Measurements from ENCODE around the gene HIF3A. TPM values are rescaled to one million over a fixed set of nuclear protein-coding genes. Genes with fewer than 3 reads are reported as not detected.
A peak's percentile ranks its signal among the peaks of the same experiment; 100 is the strongest.
"Not testable (repeated sequence)": the region's sequence is repeated elsewhere in the genome, so short reads cannot be mapped to it uniquely, and the experiment has no call there.

HIF3A gene
- total and polyA plus RNA-seq, 8 donors: 17.6 to 235 (median 102) TPM

DNA sequence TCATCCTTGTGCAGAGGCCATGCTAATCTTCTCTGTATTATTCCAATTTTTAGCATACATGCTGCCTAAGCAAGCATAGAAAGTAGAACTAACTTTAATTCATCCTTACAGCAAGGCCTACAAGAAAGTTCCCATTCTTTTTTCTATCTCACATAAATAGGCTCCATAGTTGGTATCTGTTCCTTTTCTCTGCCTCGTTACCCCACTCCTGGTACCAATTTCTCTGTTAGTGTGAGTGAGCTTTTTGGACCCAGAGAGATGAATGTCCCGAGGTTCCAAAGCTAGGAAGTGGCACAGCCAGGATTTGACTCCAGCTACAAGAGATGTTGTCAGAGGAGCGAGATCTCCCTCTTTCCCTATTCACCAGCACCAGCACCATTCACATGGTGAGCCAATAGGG lies 9.7 kb downstream of the HIF3A start:
- TF ChIP-seq POLR2AphosphoS5 (IDR thresholded peaks at IDR 0.05): no peak
- no peak for TF ChIP-seq POLR2A (IDR thresholded peaks at IDR 0.05)
- TF ChIP-seq, protein P1, sequence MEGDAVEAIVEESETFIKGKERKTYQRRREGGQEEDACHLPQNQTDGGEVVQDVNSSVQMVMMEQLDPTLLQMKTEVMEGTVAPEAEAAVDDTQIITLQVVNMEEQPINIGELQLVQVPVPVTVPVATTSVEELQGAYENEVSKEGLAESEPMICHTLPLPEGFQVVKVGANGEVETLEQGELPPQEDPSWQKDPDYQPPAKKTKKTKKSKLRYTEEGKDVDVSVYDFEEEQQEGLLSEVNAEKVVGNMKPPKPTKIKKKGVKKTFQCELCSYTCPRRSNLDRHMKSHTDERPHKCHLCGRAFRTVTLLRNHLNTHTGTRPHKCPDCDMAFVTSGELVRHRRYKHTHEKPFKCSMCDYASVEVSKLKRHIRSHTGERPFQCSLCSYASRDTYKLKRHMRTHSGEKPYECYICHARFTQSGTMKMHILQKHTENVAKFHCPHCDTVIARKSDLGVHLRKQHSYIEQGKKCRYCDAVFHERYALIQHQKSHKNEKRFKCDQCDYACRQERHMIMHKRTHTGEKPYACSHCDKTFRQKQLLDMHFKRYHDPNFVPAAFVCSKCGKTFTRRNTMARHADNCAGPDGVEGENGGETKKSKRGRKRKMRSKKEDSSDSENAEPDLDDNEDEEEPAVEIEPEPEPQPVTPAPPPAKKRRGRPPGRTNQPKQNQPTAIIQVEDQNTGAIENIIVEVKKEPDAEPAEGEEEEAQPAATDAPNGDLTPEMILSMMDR (IDR thresholded peaks at IDR 0.05): no peak
- TF ChIP-seq EP300 (IDR thresholded peaks at IDR 0.05): no peak
- H3K4me1 ChIP-seq: peaks cover 24 to 58% (median 31%) of the 10 kb centered on the region in 4 donors
- peak overlapping the region in 1 of 5 donors; percentile 95 for H3K27ac ChIP-seq
- DNase-seq: no peak
- no peak overlapping the region for H3K4me3 ChIP-seq
- H3K36me3 ChIP-seq: peaks cover 50 to 83% (median 79%) of the 10 kb centered on the region in 4 donors
- H3K9me3 ChIP-seq: peaks cover 0 to 6% (median 0%) of the 10 kb centered on the region in 4 donors
- WGBS, 5 donors: 84 to 97% (median 96%) methylated on average over 3 of the region's 3 CpGs
- intact Hi-C loops (cut with DNase I; ENCODE audit: low total_unique reads): no loop called here
- H3K27me3 ChIP-seq: no peaks in the 10 kb centered on the region

DNA sequence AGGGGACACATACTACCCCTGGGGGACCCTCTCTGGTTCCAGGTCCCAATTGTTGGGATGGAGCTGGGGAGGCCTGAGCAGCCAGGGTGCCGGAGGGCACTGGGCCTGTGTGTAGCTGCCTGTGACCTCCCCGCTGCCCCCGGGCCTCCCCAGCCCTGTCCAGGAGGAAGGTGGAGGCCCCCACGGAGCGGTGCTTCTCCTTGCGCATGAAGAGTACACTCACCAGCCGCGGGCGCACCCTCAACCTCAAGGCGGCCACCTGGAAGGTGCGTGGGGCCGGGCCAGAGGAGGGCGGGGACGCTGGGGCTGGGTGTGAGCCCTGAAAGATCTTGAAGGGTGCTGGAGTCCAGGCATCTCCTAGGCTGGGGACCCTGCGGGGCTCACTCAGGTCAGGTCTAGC lies 11.7 kb downstream of the HIF3A start:
- TF ChIP-seq, protein P1 (IDR thresholded peaks at IDR 0.05): no peak
- TF ChIP-seq EP300 (IDR thresholded peaks at IDR 0.05): no peak
- DNase-seq: no peak
- Histone ChIP-seq H3K4me3 (no peak overlapping the region), H3K4me1 (peaks cover 9 to 44% (median 14%) of the 10 kb centered on the region in 4 donors), H3K27ac (peak overlapping the region in 1 of 5 donors; percentile 29), H3K27me3 (no peaks in the 10 kb centered on the region), H3K36me3 (peaks cover 60 to 98% (median 94%) of the 10 kb centered on the region in 4 donors), H3K9me3 (peaks cover 0 to 6% (median 0%) of the 10 kb centered on the region in 4 donors)
- WGBS, 5 donors: 87 to 97% (median 90%) methylated on average over 2 to 15 of the region's 15 CpGs
- intact Hi-C loops (cut with DNase I; ENCODE audit: low total_unique reads): no loop called here

DNA sequence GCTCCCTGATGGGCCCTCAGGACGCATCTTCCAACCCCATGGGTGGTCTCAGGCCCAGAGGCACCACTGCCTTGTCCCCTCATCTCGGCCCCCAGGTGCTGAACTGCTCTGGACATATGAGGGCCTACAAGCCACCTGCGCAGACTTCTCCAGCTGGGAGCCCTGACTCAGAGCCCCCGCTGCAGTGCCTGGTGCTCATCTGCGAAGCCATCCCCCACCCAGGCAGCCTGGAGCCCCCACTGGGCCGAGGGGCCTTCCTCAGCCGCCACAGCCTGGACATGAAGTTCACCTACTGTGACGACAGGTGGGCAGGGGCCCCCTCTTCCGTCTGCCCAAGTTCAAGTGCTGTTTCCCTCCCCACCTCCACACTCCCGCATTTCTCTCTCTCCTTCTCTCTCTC lies 12.2 kb downstream of the HIF3A start:
- 80 to 94% (median 90%) methylated on average over 7 to 10 of the region's 10 CpGs for WGBS, 5 donors
- H3K36me3 ChIP-seq: peaks cover 60 to 95% (median 88%) of the 10 kb centered on the region in 4 donors
- peaks cover 5 to 41% (median 10%) of the 10 kb centered on the region in 4 donors for H3K4me1 ChIP-seq
- TF ChIP-seq, protein P1 (IDR thresholded peaks at IDR 0.05): no peak
- TF ChIP-seq EP300 (IDR thresholded peaks at IDR 0.05) (no peak), POLR2AphosphoS5 (IDR thresholded peaks at IDR 0.05) (no peak), POLR2A (IDR thresholded peaks at IDR 0.05) (no peak)
- intact Hi-C loops (cut with DNase I; ENCODE audit: low total_unique reads): no loop called here
- peaks cover 0 to 6% (median 0%) of the 10 kb centered on the region in 4 donors for H3K9me3 ChIP-seq
- no peak overlapping the region for H3K4me3 ChIP-seq
- peak overlapping the region in 1 of 5 donors; percentile 29 for H3K27ac ChIP-seq
- no peaks in the 10 kb centered on the region for H3K27me3 ChIP-seq
- no peak for DNase-seq

DNA sequence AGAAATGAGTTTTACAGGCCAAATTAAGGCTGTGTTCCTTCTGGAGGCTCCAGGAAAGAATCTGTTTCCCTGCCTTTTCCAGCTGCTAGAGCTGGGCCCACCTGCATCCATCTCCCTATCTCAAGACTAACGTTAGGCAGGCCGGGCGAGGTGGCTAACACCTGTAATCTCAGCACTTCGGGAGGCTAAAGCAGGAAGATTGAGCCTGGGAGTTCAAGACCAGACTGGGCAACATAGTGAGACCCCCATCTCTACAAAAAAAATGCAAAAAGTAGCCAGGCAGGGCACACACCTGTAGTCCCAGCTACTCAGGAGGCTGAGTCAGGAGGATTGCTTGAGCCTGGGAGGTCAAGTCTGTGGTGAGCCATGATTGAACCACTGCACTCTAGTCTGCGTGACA lies 14.6 kb downstream of the HIF3A start:
- Histone ChIP-seq H3K27ac (peak overlapping the region in 2 of 5 donors; percentile 1 to 32), H3K4me3 (no peak overlapping the region), H3K4me1 (peaks cover 0 to 30% (median 12%) of the 10 kb centered on the region in 4 donors), H3K36me3 (peaks cover 36 to 90% (median 69%) of the 10 kb centered on the region in 4 donors), H3K9me3 (peaks cover 0 to 3% (median 0%) of the 10 kb centered on the region in 4 donors), H3K27me3 (no peaks in the 10 kb centered on the region)
- intact Hi-C loops (cut with DNase I; ENCODE audit: low total_unique reads): no loop called here
- no peak for DNase-seq
- TF ChIP-seq POLR2A (IDR thresholded peaks at IDR 0.05) (no peak), EP300 (IDR thresholded peaks at IDR 0.05) (no peak), POLR2AphosphoS5 (IDR thresholded peaks at IDR 0.05) (no peak)
- TF ChIP-seq, protein P1 (IDR thresholded peaks at IDR 0.05): no peak
- WGBS, 5 donors: 84 to 95% (median 91%) methylated on average over 5 of the region's 5 CpGs

DNA sequence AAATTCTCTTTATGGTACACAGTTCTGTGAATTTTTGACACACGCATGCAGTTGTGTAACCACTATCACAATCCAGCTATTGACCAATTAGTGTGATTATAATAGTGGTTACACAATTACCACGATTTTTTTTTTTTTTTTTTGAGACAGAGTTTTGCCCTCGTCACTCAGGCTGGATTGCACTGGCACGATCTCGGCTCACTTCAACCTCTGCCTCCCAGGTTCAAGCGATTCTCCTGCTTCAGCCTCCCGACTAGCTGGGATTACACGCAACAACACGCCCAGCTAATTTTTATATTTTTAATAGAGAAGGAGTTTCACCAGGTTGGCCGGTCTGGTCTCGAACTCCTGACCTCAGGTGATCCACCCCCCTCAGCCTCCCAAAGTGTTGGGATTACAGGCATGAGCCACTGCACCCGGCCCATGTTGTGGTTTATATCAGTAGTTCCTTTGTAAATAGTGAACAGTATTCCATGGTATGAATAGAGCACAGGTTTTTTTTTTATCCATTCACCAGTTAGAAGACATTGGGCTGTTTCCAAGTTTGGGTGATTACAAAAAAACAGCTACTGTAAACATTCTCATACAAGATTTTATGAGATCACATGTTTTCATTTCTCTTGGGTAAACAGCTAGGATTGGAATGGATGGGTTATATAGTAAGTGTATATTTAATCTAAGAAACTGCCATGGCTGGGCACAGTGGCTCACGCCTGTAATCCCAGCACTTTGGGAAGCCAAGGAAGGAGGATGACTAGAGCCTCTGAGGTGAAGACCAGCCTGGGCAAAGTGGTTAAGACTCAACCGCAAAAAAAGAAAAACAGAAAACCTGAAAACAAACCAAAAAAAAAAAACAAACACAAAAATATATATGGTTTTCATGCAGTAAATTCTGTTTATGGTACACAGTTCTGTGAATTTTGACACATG lies 17.0 kb downstream of the HIF3A start:
- DNase-seq: not testable (repeated sequence)
- WGBS, 5 donors: 52 to 71% (median 61%) methylated on average over 14 of the region's 14 CpGs
- peak overlapping the region; percentile 28 to 64 (median 61) for H3K27ac ChIP-seq

More for the DNA sequence above, 17.0 kb downstream of the HIF3A start:
- intact Hi-C loops (cut with DNase I; ENCODE audit: low total_unique reads); H3K27me3 ChIP-seq; H3K4me3 ChIP-seq; H3K9me3 ChIP-seq: not testable (repeated sequence)
- peaks cover 27 to 90% (median 61%) of the 10 kb centered on the region in 4 donors for H3K36me3 ChIP-seq
- peaks cover 0 to 21% (median 12%) of the 10 kb centered on the region in 4 donors for H3K4me1 ChIP-seq

Measured in stomach (tissue), 9 donors.